ENCODE measurements around the gene APPL1. TPM values are rescaled to one million over a fixed set of nuclear protein-coding genes. Genes with fewer than 3 reads are reported as not detected.

Gene APPL1
- total RNA-seq, 2 donors from 2014 or later = 47.0 to 53.8 TPM

- ATAC-seq (ENCODE audit: insufficient number of reproducible peaks, low FRiP score, low read depth) = no peak
- Histone ChIP-seq H3K4me3 (no peak overlapping the region), H3K4me1 (ENCODE audit: control insufficient read depth in 1 of 2, low read depth in 2 of 2) (no peaks in the 10 kb centered on the region), H3K9me3 (no peaks in the 10 kb centered on the region), H3K27ac (no peak overlapping the region), H3K27me3 (replicated peaks; ENCODE audit: insufficient read depth) (no peaks in the 10 kb centered on the region), H3K36me3 (no peaks in the 10 kb centered on the region)
- TF ChIP-seq, protein P1, sequence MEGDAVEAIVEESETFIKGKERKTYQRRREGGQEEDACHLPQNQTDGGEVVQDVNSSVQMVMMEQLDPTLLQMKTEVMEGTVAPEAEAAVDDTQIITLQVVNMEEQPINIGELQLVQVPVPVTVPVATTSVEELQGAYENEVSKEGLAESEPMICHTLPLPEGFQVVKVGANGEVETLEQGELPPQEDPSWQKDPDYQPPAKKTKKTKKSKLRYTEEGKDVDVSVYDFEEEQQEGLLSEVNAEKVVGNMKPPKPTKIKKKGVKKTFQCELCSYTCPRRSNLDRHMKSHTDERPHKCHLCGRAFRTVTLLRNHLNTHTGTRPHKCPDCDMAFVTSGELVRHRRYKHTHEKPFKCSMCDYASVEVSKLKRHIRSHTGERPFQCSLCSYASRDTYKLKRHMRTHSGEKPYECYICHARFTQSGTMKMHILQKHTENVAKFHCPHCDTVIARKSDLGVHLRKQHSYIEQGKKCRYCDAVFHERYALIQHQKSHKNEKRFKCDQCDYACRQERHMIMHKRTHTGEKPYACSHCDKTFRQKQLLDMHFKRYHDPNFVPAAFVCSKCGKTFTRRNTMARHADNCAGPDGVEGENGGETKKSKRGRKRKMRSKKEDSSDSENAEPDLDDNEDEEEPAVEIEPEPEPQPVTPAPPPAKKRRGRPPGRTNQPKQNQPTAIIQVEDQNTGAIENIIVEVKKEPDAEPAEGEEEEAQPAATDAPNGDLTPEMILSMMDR (IDR thresholded peaks at IDR 0.05) = no peak
- no peak for DNase-seq (ENCODE audit: low spot score)
Measured at GRCh38 chr3:57281715-57282114, 54.2 kb downstream of the APPL1 start.

DNA sequence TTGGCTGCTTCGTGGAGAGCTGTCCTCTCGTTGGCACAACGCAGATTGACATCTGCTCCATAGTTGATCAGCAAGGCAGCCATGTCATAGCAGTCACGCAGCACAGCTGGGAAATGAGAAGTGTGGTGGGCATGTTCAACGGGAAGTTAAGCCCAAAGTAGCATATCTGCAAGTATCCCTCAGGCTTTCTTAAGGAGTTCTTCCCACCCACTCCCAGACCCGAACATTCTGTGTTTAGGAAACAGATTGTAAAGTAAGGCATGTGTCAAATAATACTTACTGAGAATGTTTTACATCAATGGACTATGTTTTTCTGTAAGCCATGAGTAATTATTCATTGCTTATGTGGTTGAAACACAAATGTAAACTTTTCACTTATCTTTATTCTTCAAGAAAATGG, 55.8 kb downstream of the APPL1 start:
- H3K27ac ChIP-seq = no peak overlapping the region
- no peaks in the 10 kb centered on the region for H3K27me3 ChIP-seq (replicated peaks; ENCODE audit: insufficient read depth)
- H3K9me3 ChIP-seq = no peaks in the 10 kb centered on the region
- TF ChIP-seq, protein P1 (IDR thresholded peaks at IDR 0.05) = no peak
- no peaks in the 10 kb centered on the region for H3K36me3 ChIP-seq
- no peaks in the 10 kb centered on the region for H3K4me1 ChIP-seq (ENCODE audit: control insufficient read depth in 1 of 2, low read depth in 2 of 2)
- H3K4me3 ChIP-seq = no peak overlapping the region
- DNase-seq (ENCODE audit: low spot score) (no peak), ATAC-seq (ENCODE audit: insufficient number of reproducible peaks, low FRiP score, low read depth) (no peak)

- no peak for DNase-seq (ENCODE audit: low spot score)
- H3K27me3 ChIP-seq (replicated peaks; ENCODE audit: insufficient read depth) = no peaks in the 10 kb centered on the region
- no peak overlapping the region for H3K4me3 ChIP-seq
- ATAC-seq (ENCODE audit: insufficient number of reproducible peaks, low FRiP score, low read depth) = no peak
- no peaks in the 10 kb centered on the region for H3K9me3 ChIP-seq
- TF ChIP-seq, protein P1 (IDR thresholded peaks at IDR 0.05) = no peak
- H3K27ac ChIP-seq = no peak overlapping the region
- no peaks in the 10 kb centered on the region for H3K36me3 ChIP-seq
- H3K4me1 ChIP-seq (ENCODE audit: control insufficient read depth in 1 of 2, low read depth in 2 of 2) = peaks cover 0 to 1% of the 10 kb centered on the region in 2 donors
Measured at GRCh38 chr3:57287205-57287604, 59.7 kb downstream of the APPL1 start.

DNA sequence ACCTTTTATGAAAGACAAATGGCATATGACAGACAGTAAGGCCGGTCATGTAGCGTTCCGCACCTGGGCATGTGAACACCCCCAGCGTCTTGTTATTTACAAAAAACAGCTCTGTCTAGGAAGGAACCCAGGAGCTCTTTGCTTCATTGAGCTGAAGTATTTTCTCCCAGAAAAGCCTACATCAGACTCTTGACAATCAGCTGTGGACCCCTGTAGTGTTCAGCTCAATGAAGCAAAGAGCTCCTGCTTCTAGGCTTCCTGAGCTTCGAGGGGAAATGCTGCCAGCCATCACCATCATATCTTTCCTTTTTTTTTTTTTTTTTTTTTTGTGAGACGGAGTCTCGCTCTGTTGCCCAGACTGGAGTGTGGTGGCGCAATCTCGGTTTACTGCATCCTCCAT, 60.9 kb downstream of the APPL1 start:
- no peak for ATAC-seq (ENCODE audit: insufficient number of reproducible peaks, low FRiP score, low read depth)
- no peak overlapping the region for H3K27ac ChIP-seq
- no peaks in the 10 kb centered on the region for H3K27me3 ChIP-seq (replicated peaks; ENCODE audit: insufficient read depth)
- H3K9me3 ChIP-seq = no peaks in the 10 kb centered on the region
- no peaks in the 10 kb centered on the region for H3K36me3 ChIP-seq
- TF ChIP-seq, protein P1 (IDR thresholded peaks at IDR 0.05) = no peak
- peaks cover 0 to 7% of the 10 kb centered on the region in 2 donors for H3K4me1 ChIP-seq (ENCODE audit: control insufficient read depth in 1 of 2, low read depth in 2 of 2)
- no peak overlapping the region for H3K4me3 ChIP-seq
- no peak for DNase-seq (ENCODE audit: low spot score)

DNA sequence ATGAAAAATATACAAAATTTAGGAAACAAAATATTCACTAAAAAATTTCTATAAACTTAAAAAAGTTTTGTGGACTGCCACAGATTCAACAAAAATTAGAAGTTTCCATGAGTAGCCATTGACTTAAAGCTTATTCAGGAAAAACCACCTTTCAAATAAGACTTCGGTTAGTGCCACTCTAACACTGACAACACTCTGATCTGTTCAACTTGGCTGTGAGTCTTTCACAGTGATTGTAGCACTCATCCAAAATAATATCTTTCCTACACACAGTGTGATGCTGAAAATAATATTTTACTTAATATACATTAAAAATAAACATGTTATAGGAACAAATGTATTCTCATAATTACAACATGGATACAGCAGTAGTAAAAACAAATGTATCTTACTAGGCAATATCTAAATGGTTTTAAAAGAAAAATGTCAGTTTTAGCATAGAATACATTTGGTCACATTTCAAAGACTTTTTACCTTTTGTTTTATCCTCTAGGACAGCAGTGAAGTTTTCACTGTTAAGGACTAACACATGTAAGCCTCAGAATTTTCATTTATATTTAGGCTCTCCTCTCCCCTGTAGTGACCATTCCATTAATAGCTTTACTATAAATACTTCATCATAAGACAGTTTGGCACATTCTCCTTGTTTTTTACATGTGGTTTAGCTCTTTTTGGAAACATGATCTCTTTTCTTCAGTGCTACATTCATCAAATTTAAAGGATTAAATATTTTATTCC, 64.8 kb downstream of the APPL1 start, which contains the start of gene ASB14:
Gene ASB14, minus strand, starts transcription at position 527 of the 738 bp plus-strand sequence. CDS start 652 bp downstream, outside the sequence.
- no peak within 1 kb of the TSS for H3K27ac ChIP-seq
- H3K4me3 ChIP-seq = no peak within 1 kb of the TSS
- H3K36me3 ChIP-seq = no peaks in the 10 kb centered on the region
- peaks cover 0 to 7% of the 10 kb centered on the region in 2 donors for H3K4me1 ChIP-seq (ENCODE audit: control insufficient read depth in 1 of 2, low read depth in 2 of 2)
- TF ChIP-seq, protein P1 (IDR thresholded peaks at IDR 0.05) = no peak
- no peaks in the 10 kb centered on the region for H3K27me3 ChIP-seq (replicated peaks; ENCODE audit: insufficient read depth)
- no peak for DNase-seq (ENCODE audit: low spot score)
- no peaks in the 10 kb centered on the region for H3K9me3 ChIP-seq
- no peak for ATAC-seq (ENCODE audit: insufficient number of reproducible peaks, low FRiP score, low read depth)
